Inferior parietal cortex (tissue), 1 donor: ENCODE measurements around the gene ORC4.

Source experiments
- DNase-seq: peaks from one replicate; pipeline ENCODE4 v3.0.0-alpha.2; 2016; ENCODE audit errors: extremely low spot score

The ORC4 gene

GRCh38 chr2:147934881-147935620 is 85.5 kb downstream of the ORC4 start:
- DNase-seq, result no peak

- DNase-seq, result no peak
Measured at GRCh38 chr2:147933931-147934330, 86.6 kb downstream of the ORC4 start.

DNA sequence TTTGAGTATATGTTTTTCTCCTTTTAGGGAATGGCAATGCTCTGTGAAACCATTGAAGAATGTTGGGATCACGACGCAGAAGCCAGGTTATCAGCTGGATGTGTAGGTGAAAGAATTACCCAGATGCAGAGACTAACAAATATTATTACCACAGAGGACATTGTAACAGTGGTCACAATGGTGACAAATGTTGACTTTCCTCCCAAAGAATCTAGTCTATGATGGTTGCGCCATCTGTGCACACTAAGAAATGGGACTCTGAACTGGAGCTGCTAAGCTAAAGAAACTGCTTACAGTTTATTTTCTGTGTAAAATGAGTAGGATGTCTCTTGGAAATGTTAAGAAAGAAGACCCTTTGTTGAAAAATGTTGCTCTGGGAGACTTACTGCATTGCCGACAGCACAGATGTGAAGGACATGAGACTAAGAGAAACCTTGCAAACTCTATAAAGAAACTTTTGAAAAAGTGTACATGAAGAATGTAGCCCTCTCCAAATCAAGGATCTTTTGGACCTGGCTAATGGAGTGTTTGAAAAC is 93.4 kb downstream of the ORC4 start:
- DNase-seq, result no peak

DNA sequence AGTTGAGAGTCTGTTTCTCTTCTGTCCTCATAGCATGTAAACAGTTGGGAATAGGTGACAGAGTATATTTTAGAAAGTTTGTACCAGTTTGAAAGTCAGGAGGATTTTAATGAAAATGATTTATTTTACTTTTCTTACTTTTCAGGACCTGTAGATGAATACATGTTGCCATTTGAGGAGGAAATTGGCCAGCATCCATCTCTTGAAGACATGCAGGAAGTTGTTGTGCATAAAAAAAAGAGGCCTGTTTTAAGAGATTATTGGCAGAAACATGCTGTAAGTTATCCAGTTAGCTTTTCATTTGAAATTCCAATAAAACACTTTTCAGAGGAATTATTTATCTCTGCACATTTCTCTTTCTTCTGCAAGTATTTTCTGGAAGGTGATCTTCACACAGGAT is 94.7 kb downstream of the ORC4 start:
- no peak for DNase-seq

GRCh38 chr2:147924647-147925046 is 95.9 kb downstream of the ORC4 start:
- DNase-seq, result no peak

DNA sequence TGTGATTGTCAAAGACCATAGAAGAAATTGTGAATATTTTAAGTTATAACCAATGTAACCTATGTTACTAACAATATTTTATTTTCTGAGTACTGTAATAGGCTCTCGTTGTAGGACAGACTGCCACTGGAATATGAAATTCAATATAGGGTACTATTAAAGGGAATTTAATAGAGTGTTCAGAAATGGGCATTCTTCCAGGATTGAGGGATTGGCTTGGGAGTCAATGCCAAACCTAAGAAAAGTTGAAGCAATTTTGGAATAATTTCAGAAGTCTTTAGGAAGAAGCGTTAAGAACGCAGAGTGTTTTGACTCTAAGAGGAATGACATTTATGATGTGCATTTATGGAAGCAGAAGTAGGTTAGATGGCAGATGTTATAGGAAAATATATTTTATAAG is 96.7 kb downstream of the ORC4 start:
- no peak for DNase-seq

- no peak for DNase-seq
Measured at GRCh38 chr2:147917161-147917560, 103.4 kb downstream of the ORC4 start.

GRCh38 chr2:147916723-147917122 is 103.8 kb downstream of the ORC4 start:
- DNase-seq, result no peak

- no peak for DNase-seq
Measured at GRCh38 chr2:147916067-147916466, 104.5 kb downstream of the ORC4 start.

DNA sequence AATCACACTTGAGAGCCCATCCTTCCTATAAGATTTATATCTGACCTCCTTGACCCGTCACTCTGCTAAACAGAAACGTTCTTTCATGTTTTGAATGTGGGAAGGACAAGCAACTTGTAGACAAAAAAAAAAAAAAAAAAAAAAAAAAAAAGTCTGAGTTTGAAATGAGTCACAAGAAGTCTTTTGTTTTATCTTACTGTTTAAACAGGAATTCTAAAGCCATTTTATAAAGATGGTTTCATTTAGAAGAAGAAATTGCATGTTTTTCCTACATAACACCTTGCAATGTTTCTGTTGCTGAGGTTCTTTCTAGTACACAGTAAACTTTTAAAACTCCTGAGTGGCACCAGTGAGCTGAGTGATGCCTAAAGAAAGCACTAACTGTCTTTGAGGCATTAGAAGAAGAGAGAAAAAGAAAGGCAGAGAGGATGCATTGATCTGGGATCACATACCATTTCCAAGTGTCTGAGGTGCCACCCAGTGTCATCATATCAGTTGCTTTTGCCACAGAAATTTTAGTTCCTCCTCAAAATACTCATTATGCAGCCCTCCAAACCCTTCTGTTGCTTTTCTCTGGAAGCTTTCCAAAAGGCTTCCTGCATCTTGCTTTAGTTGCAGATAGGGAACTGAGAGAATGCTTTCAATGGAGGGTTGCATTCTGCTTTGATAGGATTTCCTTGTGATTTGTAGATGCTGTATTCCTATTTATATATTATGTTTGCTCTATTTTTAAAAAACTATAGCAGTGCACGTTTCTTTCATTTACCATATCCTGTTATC is 106.6 kb downstream of the ORC4 start:
- no peak for DNase-seq

GRCh38 chr2:147910990-147911473 is 109.5 kb downstream of the ORC4 start:
- DNase-seq, result peak; percentile 90

DNA sequence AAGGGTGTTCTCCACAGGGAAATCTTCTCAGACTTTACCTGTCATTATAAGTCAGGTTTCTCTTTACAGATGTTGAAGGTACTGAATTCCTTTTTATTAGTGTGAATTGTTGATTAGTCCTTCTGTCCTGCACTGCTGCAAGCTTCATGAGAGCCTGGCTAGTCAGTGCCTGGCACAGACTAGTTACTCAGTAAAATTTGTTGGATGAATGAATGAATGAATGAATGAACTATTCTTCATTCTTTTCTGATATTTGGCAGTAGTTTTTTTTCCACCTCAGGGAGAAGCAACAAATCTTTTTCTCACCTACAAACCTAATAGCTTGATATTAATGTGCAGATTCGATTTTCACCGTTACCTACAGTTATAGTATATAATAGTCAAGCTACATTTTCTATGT is 111.4 kb downstream of the ORC4 start:
- no peak for DNase-seq

DNA sequence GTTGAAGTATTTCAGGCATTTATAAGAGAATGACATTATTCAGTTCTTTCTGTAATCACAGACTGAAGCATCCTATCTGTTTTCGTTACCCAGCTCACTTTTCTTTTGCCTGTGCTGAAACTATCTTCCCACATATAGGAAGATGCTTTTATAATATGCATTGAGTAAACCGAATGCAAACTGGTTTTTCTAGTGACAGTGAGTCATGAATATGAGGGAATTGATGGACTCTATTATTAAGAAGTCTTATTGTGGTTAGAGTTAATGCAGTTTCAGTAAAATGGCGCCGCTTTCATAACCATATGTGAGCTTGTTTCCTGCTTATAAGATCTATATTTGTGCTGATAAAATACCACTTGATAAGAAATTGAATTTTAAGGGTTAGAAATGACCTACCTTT is 116.5 kb downstream of the ORC4 start:
- DNase-seq, result no peak

- no peak for DNase-seq
Measured at GRCh38 chr2:147888680-147889079, 131.9 kb downstream of the ORC4 start.

DNA sequence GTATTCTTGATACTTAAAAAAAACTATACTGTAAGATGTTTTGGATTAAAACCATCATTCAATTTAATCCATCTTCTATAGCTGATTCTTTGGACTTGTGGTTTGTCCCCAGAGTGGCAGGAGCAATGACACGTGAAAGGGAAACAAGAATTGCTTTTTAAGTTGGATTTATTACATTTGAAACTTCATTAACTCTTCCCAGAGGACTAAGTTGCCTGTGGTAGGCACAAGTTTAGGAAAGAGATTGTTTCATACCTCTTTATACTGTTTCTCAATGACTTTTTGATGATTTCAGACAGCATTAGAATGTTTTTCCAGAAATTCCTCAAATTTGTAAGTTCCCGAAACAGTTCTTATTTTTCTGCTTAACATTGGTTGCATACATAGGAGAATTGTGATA is 134.4 kb downstream of the ORC4 start:
- no peak for DNase-seq

DNA sequence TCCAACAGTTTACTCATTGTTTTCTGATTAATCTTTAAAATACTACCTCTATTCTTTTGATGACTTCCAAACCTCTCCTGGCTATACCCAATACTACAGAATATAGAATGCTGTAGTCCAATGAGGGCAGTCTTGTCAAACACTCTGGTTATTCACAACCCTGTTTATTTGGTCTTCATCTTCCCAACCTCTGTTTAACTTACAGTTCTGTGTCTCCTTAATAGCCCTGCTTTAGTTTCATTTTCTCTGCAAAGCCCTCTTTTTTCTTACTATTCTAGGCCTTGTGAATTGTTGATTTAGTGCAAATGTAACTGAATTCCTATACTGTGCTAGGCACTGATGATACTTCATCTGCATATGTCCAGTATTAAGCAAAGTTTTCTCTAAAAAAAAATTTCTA is 135.7 kb downstream of the ORC4 start:
- DNase-seq, result no peak

DNA sequence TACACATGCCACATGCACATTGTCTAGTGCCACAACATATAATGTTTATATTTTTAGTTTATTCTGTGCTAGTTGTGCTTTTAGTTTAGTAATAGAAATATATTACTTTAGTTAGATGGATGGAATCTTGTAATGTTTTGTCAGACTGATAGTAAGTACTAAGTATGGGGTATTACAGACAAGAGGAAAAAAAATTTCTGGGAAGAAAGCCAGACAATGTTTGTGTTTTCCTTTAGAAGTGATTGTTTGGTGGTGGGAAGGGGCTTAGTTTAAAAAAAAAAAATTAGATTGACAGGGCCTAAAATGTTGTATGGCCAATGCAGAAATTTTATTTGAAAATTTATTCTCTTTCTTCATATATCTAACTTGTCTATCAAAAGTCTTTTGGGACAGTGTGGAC is 137.9 kb downstream of the ORC4 start:
- DNase-seq, result no peak
